Hematopoietic multipotent progenitor cell (in vitro differentiated cells): ENCODE measurements around the gene EBLN2. TPM values are rescaled to one million over a fixed set of nuclear protein-coding genes. Genes with fewer than 3 reads are reported as not detected.
A peak's percentile ranks its signal among the peaks of the same experiment; 100 is the strongest.
"Not testable (repeated sequence)": the region's sequence is repeated elsewhere in the genome, so short reads cannot be mapped to it uniquely, and the experiment has no call there.

ENCODE experiments used
- DNase-seq, 3 donors: peaks; one replicate each; pipeline ENCODE4 v3.0.0-alpha.2; 2011 to 2015; ENCODE audit warnings: low read depth in 2 of 3, low spot score in 2 of 3
- total RNA-seq: library from RNA; depleted of rRNA; stranded (reverse); fragments of >200 nt; gene quantifications from one replicate; pipeline ENCODE4 v1.2.3, GENCODE V29; 2012

The EBLN2 gene
- total RNA-seq, 1 donor, result 5.7 TPM

DNA sequence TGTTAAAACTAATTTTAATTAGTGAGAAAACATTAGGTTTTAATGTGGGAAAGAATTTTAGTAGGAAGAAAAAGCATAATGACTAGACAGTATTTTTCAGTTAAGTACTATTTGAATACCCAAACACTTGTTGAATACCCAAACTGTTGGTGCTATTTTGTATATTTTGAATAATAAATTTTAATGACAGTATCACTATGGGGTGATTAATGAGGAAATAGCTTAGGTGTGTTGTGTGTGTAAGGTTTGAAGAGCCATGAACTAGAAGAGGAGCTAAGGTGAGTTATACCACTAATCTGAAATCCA is 4.7 kb upstream of the EBLN2 start:
- no peak for DNase-seq

DNA sequence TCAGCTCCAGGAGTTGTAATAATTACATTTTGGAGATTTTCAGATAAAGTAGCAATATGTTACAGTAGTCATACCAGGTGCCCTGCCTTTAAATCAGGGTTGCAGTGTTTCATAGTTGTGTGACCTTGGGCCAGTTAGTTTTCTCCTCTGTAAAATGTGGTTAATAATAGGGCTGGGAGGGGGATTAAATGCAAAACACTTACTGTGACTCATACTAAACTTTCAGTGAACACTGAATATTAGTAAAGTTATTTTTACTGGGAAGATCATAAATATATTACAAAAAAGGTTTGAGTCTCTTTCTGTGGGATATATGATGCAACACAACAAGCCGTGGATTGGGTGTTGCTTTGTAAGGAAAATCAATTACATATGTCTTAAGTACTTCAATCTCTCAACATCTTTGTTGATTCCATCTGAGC is 1.1 kb upstream of the EBLN2 start:
- no peak for DNase-seq

DNA sequence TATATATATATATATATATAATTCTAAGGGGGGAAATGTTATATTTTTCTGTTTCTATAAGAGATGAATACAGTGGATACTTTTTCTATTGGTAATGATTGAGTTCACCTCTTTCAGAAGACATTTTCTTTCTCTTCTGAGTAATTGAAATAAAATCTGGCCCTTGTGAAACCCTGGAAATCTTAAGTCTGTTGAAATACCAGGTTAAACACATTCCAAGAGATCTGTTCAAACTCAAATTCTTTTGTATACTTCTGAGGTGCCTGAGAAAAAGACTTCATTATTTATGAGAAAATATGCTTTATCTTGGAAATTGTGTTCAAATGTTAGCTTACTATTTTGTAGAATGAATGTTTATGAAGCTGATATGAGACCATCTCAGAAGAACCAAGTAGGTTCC is 4.8 kb downstream of the EBLN2 start:
- DNase-seq, result not testable (repeated sequence)

DNA sequence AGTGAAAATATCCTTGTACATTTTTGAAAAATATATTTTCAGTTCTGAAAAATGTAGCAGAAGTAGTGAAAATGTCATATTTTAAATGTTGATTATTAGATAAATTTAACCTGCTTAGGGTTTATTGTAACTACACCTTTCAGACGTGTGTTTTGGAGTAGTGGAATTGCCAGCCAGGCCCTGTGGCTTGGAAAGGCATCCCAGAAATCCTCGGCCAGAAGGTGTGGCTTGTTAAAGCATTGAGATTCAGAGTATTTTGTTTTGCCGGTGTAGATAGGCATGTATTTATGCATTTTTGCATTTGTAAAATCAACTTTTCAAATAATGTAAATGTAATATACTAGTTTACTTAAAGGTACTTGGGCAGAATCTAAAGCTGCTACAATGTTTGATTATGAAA is 7.0 kb downstream of the EBLN2 start:
- DNase-seq, result no peak

DNA sequence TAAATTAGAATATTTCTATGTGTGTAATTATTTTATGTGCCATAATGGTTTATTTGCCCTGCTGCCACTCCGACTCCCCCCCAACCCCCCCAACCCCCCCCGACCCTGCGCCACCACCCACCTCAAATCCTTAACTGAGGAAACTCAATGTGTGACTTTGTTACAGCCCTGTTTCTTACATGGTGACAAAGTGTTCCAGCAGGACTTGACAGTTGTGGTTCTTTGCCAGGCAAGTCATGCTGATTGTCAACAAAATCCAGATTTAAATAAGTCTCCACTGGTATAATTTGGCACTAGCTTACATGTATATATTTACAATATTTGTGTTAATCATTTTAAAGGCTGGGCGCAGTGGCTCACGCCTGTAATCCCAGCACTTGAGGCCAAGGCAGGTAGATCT is 7.7 kb downstream of the EBLN2 start:
- DNase-seq, result no peak

DNA sequence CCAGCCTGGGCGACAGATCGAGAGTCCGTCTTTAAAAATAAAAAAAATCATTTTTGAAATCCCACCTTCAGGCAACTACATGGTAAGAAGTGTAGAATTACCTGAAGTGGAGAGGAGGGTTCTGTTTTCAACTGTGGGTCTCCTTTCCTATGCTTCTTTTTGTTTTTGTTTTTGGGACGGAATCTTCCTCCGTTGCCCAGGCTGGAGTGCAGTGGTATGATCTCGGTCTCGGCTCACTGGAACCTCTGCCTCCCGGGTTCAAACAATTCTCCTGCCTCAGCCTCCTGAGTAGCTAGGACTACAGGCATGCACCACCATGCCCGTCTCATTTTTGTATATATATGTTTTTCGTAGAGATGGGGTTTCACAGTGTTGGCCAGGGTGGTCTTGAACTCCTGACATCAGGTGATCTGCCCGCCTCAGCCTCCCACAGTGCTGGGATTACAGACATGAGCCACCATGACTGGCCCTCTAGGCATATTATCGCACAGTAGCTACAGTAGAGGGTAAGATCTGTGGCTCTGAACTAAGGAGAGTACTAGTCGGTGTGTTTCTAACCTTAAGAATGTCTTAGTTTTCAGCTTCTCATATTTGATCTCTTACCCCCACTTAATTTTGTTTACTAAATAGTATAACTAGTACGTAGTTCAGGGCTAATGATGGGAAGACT is 8.5 kb downstream of the EBLN2 start:
- no peak for DNase-seq

DNA sequence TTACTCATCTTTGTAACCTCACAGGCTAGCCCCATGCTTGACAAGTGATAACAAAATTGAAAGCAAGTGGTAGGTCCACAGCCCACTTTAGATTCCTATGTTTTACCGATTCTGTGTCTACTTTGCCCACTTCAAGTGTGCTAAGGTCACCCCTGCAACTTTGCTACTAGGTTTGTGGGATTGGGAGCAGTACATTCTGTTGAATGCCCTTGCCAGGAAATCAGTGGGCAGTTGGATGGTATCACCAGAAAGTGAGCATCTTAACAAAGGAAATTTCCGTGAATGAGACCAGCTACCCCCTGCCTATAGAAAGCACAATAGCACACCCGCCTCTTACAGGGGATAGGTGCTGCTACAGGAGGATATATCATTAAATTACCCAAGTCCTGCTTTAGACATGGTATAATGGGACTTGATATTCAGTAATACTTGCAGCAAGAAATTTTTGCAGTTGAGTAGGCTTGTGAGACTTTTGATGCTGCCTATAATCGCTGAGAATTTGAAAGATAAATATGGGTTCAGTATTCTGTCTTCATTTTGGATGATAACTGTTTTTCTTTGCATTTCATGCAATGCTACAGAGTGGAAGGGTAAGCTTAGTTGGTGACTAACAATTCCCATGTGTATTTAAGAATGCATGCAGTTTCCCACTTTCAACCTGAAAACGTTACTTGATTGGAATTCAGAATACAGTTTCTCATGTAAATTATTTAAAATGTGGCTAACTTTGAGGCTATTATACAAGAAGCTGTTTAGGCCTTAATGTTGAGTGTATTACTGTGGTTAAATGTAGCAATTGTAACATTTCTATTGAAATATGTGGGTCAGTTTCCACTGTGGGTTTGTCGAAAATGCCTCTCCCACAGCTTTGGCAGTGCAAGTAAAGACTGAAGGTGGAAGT is 9.5 kb downstream of the EBLN2 start:
- no peak for DNase-seq

DNA sequence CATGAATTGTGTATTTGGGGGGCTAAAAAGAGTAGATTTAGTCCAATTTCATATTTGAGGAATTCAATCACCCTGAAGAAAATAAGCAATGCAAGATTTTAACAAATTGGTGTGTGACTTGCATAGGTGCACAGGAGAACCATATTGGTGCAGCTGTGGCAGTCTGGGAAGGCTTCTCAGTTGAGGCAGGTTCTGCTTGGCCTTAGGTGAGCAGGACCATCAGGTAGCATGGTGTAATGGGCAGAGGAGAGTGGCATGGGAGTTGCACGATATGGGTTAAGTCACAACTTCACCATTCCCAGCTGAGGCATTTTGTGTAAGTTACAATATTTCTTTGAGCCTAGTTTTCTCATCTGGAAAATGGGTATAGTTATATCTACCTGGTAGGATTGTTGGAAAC is 10.5 kb downstream of the EBLN2 start:
- DNase-seq, result no peak

DNA sequence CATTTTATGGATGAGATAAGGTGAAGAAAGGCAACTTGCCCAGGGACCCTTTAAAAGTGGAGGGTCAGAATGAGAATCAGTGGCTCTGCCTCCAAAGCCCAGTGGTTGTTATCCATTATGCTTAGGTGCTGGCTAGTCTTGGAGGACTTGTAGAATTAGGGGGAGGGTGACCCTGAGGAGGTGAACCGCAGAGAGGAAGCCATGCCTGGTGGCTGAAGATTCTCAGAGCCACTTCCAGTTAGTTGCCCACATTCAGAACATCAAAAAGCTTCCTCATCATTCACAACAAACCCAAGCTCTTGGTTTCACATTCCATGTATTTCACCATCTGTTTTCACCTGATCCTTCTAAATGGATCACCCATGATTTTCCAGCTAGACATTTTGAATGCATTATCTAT is 11.2 kb downstream of the EBLN2 start:
- peak in 1 of 3 donors; percentile 54 for DNase-seq

DNA sequence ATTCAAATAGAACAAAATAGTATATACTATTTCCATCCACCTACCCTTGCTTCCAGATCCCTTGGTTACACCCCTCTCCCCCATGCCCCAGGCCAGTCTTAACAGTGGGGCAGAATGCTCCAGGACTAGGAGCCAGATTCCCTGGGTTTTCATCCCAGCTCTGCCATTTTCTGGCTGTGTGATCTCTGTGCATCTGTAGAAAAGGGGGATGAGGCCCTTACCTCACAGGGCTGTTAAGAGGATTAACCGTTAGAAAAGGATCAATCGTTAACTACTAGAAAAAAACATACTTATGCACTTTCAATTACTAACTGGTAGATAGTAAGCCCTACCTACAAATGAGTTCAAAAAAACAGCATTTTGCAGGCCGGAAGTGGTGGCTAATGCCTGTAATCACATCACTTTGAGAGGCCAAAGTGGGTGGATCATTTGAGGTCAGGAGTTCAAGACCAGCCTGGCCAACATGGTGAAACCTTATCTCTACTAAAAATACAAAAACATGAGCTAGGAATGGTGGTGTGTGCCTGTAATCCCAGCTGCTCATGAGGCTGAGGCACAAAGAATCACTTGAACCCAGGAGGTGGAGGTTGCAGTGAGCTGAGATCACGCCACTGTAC is 11.7 kb downstream of the EBLN2 start:
- DNase-seq, result no peak

DNA sequence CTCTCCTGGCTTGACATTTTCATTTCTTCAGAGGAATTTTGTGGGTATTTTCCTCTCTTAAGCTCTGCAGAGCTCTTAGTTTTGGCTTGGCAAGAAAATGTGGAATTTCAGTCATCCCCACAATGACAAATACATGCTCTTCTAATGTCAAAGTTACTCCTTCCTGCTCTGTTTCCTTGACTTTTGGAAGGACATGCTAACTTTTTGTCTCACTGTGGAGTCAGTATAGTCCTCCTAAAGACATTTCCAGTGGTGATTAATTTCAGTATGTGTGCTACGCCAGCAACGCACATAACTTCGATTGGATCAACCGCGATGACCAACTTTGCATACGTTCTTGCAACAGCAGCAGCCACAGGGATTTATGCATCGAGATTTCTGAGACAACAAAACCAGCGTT is 13.3 kb downstream of the EBLN2 start:
- DNase-seq, result no peak

DNA sequence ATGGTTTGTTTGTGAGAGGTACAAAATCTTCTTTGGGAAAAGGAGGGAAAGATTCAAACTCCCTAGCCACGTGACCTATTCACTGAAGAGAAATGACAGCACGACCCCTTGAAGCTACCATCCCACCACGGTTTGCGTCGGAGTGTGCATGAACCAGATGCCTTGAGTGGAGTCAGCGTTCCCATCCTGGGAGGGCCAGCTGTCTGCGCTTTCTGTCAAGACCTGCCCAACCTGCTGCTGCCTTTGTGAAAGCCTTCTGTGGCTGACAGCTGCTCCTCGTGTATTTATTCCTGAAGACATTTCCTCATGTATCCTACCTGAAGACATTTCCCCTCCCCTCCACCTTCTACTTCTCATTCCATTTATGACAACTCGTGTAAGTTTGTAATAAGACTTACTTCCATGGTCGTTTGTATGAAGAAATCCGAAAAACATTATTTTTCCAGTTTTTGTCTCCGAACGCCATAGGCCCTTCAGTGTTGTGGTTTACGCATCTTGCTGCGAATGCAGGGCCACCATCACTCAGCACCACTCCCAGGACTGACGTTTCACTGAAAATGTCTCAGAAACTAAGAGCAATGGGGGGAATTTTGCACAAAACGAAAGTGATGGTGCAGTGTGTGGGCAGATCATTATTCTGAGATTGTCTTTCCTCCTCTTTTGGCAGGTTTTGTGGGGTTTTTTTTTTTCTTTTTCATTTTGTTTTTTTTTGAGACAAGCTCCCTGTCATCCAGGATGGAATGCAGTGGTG is 18.9 kb downstream of the EBLN2 start:
- DNase-seq, result no peak

DNA sequence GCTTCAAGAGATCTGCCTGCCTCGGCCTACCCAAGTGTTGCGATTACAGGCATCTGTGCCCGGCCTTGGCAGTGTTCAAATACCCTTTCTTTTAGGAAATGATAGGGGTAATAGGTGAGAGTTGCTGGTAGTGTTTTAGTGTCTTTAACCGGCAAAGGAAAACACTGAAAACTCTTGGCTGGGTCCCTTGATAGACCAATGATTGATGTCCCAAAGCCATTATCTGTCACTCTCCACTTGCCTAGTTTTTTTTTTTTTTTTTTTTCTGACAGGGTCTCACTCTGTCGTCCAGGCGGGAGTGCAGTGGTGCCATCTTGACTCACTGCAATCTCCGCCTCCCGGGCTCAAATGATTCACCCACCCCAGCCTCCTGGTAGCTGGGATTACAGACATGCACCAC is 19.7 kb downstream of the EBLN2 start:
- no peak for DNase-seq

DNA sequence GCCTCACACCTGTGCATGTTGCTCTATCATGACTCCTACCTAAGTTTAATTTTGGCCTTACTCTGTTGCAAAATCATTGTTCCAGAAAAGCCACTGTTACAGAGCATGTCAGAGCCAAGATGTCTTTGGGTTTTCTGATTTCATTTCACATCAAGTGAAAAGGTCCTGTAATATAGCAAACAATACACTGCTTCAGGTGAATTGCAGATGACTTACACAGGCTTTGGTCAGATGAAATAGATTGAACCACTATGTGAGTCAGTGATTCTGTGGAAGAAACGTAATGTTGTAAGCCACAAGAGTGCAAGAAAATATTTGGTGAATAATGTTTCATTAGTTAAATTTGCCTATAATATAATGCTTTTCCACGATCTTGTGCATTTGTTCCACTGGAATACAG is 22.7 kb downstream of the EBLN2 start:
- DNase-seq, result no peak

DNA sequence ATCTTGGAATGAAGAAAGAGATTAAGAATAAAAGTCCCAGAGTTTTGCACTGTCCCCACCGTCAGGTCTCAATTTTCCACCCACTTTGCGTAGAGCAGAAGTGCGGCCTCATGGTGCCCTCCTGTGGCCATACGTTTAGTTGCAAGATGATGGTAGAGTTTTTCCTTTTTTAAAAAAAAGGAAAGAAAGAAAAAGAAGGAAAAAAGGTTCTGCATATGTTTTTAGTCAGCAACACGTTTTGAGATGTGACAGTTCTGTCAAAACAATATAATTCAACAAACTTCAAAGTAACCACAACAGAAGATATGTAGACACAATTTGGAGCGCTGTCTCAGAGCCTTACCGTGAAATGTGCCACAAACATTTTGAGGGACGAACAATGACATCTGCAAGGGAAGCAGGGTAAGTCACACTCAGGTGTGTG is 24.6 kb downstream of the EBLN2 start:
- DNase-seq, result peak; percentile 23 to 54 (median 24)

DNA sequence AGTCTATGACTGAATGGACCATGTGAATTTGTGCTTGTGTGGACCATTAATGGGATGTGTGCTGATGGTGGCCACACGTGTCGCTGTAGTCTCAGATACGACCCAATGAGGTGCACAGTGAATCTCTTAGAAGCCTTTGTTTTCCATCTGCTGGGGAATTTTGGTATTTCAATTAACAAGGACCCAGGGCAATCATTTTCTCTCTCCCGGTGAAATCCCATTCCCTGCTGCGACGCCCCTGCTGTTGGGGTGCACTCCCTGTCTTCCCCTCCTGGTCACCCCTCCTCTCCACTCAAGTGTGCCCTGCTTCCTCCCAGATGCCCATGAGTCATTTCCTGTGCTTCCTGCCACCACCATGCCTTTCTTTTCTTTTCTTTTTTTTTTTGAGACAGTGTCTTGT is 32.7 kb downstream of the EBLN2 start:
- peak in 2 of 3 donors; percentile 57 to 76 for DNase-seq

DNA sequence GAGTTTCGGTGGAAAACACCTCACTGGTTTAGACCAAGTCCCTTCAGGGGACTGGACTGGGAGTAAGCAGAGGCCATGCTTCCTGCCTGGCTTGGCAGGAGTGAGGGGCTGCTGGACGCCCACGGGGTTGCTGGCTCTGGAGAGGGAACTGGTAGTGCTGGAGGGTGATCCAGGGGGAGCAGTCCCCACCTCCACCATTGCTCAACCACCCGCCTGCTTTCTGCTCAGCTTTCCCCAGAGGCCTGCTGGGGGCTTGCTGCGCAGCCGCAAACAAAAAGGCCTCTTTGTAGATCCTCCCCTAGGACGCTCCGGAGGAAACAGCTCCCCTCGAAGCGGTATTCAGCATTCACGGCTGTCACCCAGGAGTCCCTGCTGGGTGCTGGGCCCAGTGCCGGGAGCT is 33.5 kb downstream of the EBLN2 start:
- DNase-seq, result no peak

DNA sequence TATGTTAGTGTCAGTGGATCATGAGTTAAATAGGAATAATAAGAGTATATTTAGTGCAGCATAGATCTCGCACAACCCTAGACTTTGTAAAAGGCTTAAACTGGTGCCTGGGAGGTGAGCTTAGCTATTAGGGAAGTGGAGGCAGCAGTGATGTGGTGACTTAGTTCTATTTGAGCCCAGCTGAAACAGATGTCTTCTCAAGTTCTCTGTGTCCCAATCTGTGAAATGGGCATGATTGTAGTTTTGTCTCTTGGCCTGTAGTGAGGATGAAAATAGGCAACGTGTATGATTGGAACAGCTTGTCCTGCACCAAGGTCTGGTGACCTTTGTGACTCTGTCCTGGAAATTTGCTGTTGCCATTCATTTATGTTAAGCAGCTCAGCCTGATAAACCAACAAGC is 34.7 kb downstream of the EBLN2 start:
- DNase-seq, result no peak

DNA sequence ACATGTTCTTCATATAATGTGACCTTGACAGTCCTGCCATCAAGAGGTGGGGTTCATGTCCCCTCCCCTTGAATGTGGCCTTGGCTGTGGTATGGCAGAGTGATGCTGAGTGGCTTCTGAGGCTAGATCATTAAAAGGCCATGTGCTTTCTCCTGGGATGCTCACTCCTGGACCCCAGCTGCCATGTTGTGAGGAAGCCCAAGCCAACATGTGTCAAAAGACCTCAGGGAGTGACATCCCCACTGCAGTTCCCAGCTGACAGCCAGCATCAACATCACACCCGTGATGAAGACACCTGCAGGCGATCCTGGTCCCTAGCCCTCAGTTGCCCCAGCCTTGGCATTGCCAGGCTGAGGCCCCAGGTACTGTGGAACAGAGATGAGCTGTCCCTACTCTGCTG is 36.6 kb downstream of the EBLN2 start:
- DNase-seq, result no peak

DNA sequence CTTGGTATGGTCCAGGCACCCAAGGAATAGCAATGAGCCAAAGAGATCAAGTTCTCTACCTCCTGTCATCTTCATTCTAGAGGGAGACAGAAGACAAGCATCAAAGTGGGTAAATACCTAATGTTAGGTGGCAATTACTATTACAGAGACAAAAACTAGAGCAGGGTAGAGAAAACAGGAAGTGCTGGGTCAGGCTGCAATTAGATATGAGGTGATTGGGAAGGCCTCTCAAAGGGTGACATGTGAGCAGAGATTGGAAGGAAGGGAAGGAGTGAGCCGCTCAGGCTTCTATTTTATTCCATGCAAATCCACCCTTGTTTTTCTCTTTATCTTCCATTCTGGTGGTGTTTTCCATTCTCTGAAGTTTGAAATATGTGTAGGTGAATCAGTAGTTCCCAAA is 37.4 kb downstream of the EBLN2 start:
- DNase-seq, result peak in 2 of 3 donors; percentile 12 to 38
